SK-N-MC (cell line): ENCODE measurements around the gene KCNE2.

Experiments
- EZH2 ChIP-seq: fragments of 200-600 bp; sonication (generic); IDR thresholded peaks from one replicate; pipeline ENCODE4 v1.6.1; 2017; ENCODE audit warnings: antibody characterized with exemption
- POLR2AphosphoS5 ChIP-seq: IDR thresholded peaks from 2 replicates; pipeline ENCODE4 v1.6.1; 2012; ENCODE audit warnings: mild to moderate bottlenecking, low read depth, low read length, borderline replicate concordance

DNA sequence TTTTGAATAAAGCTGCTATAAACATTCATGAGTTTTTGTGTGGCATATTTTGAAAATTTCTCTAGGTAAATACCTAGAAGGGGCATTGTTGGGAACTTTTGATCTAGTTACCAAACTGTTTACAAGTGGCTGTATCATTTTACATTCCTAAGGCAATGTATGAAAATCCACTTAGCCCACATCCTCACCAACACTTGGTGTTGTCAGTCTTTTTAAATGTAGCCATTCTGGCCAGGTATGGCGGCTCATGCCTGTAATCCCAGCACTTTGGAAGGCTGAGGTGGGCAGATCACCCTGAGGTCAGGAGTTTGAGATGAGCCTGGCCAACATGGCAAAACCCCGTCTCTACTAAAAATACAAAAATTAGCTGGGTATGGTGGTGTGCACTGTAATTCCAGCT lies 5.9 kb upstream of the KCNE2 start:
- TF ChIP-seq EZH2 (no peak), POLR2AphosphoS5 (no peak)
